SK-N-SH (cell line): ENCODE data around the gene ZFHX3. TPM values are rescaled to one million over a fixed set of nuclear protein-coding genes. Genes with fewer than 3 reads are reported as not detected.

ENCODE experiments used
- CTCF ChIA-PET: fragments of 300-600, 350-600 bp; formaldehyde crosslinking; extraction: SDS; loops from one replicate; lab custom pipeline; 2021; lab: Yijun Ruan, JAX
- POLR2A ChIA-PET: fragments of 350-600 bp; sonication (Branson Sonifier 250); formaldehyde crosslinking; extraction: SDS; loops from one replicate; lab custom pipeline; 2020; ENCODE audit warnings: antibody characterized with exemption, inconsistent platforms; lab: Yijun Ruan, JAX
- DNase-seq: peaks from one replicate; pipeline ENCODE4 v3.0.0; 2012
- H2AFZ ChIP-seq: fragments of 200-600 bp; sonication (generic); 2 replicates; pipeline ENCODE4 v1.8.1; 2016; ENCODE audit warnings: antibody characterized with exemption, mild to moderate bottlenecking, low read depth
- H3F3A ChIP-seq: fragments of 200-600 bp; sonication (generic); replicated peaks from 2 replicates; pipeline ENCODE3; 2016; ENCODE audit warnings: antibody characterized with exemption, mild to moderate bottlenecking; ENCODE audit not compliant: insufficient read depth
- H3K27ac ChIP-seq, 2 experiments: fragments of 200-500 bp in 1 of 2; fragments of 200-600 bp in 1 of 2; sonication (Bioruptor generic) in 1 of 2; sonication (generic), shearing (Covaris generic) in 1 of 2; 2 replicates each; pipeline versions ENCODE4 v1.5.1 to v1.6.1; 2014 to 2016; ENCODE audit warnings: low read depth in 2 of 2, inconsistent platforms in 1 of 2, low read length in 1 of 2, mild to moderate bottlenecking in 1 of 2, mixed read lengths in 1 of 2
- H3K27me3 ChIP-seq: fragments of 200-600 bp; sonication (generic), shearing (Covaris generic); 2 replicates; pipeline ENCODE4 v1.6.1; 2016; ENCODE audit warnings: mixed run types; ENCODE audit not compliant: insufficient read depth
- H3K36me3 ChIP-seq, 2 experiments: fragments of 200-500 bp in 1 of 2; fragments of 200-600 bp in 1 of 2; sonication (Bioruptor generic) in 1 of 2; sonication (generic) in 1 of 2; replicated peaks in 1 of 2; 2 replicates each; pipeline versions ENCODE3 to v1.5.1; 2014 to 2016; ENCODE audit warnings: low read length in 1 of 2, mild to moderate bottlenecking in 1 of 2; ENCODE audit not compliant: insufficient read depth in 2 of 2, control insufficient read depth in 1 of 2
- H3K4me1 ChIP-seq, 2 experiments: fragments of 200-500 bp in 1 of 2; fragments of 200-600 bp in 1 of 2; sonication (Bioruptor generic) in 1 of 2; sonication (generic), shearing (Covaris generic) in 1 of 2; 2 replicates each; pipeline versions ENCODE4 v1.5.1 to v1.6.1; 2014 to 2016; ENCODE audit warnings: low read depth in 1 of 2, low read length in 1 of 2, mixed run types in 1 of 2; ENCODE audit not compliant: insufficient read depth in 2 of 2, control insufficient read depth in 1 of 2
- H3K4me2 ChIP-seq: fragments of 200-600 bp; sonication (generic), shearing (Covaris generic); 2 replicates; pipeline ENCODE4 v1.6.1; 2017; ENCODE audit warnings: mixed run types
- H3K4me3 ChIP-seq, 2 experiments: fragments of 200-500 bp in 1 of 2; fragments of 200-600 bp in 1 of 2; sonication (Bioruptor generic) in 1 of 2; sonication (generic), shearing (Covaris generic) in 1 of 2; 2 replicates each; pipeline versions ENCODE4 v1.5.1 to v1.8.1; 2014 to 2016; ENCODE audit warnings: low read depth in 2 of 2, inconsistent platforms in 1 of 2, low read length in 1 of 2, mild to moderate bottlenecking in 1 of 2, mixed read lengths in 1 of 2, moderate library complexity in 1 of 2
- H3K79me2 ChIP-seq: fragments of 200-600 bp; sonication (generic); 2 replicates; pipeline ENCODE4 v1.8.1; 2017; ENCODE audit warnings: mild to moderate bottlenecking; ENCODE audit not compliant: insufficient read depth
- H3K9ac ChIP-seq: fragments of 200-600 bp; sonication (generic); 2 replicates; pipeline ENCODE4 v1.6.1; 2017; ENCODE audit warnings: mixed run types
- H3K9me2 ChIP-seq: fragments of 200-600 bp; sonication (generic); 2 replicates; pipeline ENCODE4 v1.6.1; 2017; ENCODE audit warnings: mixed run types
- H3K9me3 ChIP-seq: fragments of 200-600 bp; sonication (generic); 2 replicates; pipeline ENCODE4 v1.6.1; 2017; ENCODE audit warnings: mixed run types, mild to moderate bottlenecking, moderate library complexity
- H4K20me1 ChIP-seq: fragments of 200-600 bp; sonication (generic); 2 replicates; pipeline ENCODE4 v1.6.1; 2017; ENCODE audit warnings: mild to moderate bottlenecking, mixed run types; ENCODE audit not compliant: insufficient read depth
- CHD2 ChIP-seq: fragments of 150-350 bp; IDR thresholded peaks from 2 replicates; pipeline ENCODE4 v1.6.1; 2018; ENCODE audit warnings: low read length; ENCODE audit not compliant: partially characterized antibody
- CTCF ChIP-seq: fragments of 200-600 bp; sonication (generic); IDR thresholded peaks from 2 replicates; pipeline ENCODE4 v1.6.1; 2017; ENCODE audit warnings: antibody characterized with exemption, mild to moderate bottlenecking, moderate library complexity
- EP300 ChIP-seq, 2 experiments: IDR thresholded peaks; 2 replicates each; pipeline versions ENCODE4 v1.4.0 to v1.6.1; 2012; ENCODE audit warnings: borderline replicate concordance in 1 of 2, low read depth in 1 of 2, low read length in 1 of 2
- EZH2phosphoT487 ChIP-seq: fragments of 200-600 bp; sonication (generic); IDR thresholded peaks from 2 replicates; pipeline ENCODE4 v1.6.1; 2017; ENCODE audit warnings: low read depth, mixed run types, mild to moderate bottlenecking, antibody characterized with exemption, moderate library complexity, borderline replicate concordance
- FOSL2 ChIP-seq: IDR thresholded peaks from 2 replicates; pipeline ENCODE4 v1.4.0; 2012; ENCODE audit warnings: low read depth, mild to moderate bottlenecking, moderate library complexity, borderline replicate concordance
- FOXJ3 ChIP-seq: sonication (generic); formaldehyde crosslinking; IDR thresholded peaks from 2 replicates; pipeline ENCODE4 v1.5.1; 2020; ENCODE audit warnings: mild to moderate bottlenecking, missing genetic modification reagents
- FOXM1 ChIP-seq: IDR thresholded peaks from 2 replicates; pipeline ENCODE4 v1.4.0; 2012; ENCODE audit warnings: low read depth, mild to moderate bottlenecking
- GABPA ChIP-seq: IDR thresholded peaks from 2 replicates; pipeline ENCODE4 v1.4.0; 2012; ENCODE audit warnings: low read depth, mild to moderate bottlenecking
- NFIC ChIP-seq: IDR thresholded peaks from 2 replicates; pipeline ENCODE4 v1.4.0; 2012; ENCODE audit warnings: borderline replicate concordance
- NRF1 ChIP-seq: IDR thresholded peaks from 2 replicates; pipeline ENCODE4 v1.6.1; 2012; ENCODE audit warnings: low read depth, mild to moderate bottlenecking, low read length
- PBX3 ChIP-seq: IDR thresholded peaks from 2 replicates; pipeline ENCODE4; 2012
- RAD21 ChIP-seq: IDR thresholded peaks from 2 replicates; pipeline ENCODE4 v1.6.1; 2012; ENCODE audit warnings: mild to moderate bottlenecking, low read length
- RFX5 ChIP-seq: IDR thresholded peaks from 2 replicates; pipeline ENCODE4 v1.6.1; 2012; ENCODE audit warnings: mild to moderate bottlenecking, improper control_type of control experiment, low read length
- RXRA ChIP-seq: IDR thresholded peaks from 2 replicates; pipeline ENCODE4 v1.4.0; 2012; ENCODE audit warnings: low read depth, mild to moderate bottlenecking, borderline replicate concordance
- TCF12 ChIP-seq: IDR thresholded peaks from 2 replicates; pipeline ENCODE4 v1.4.0; 2012
- TEAD4 ChIP-seq: IDR thresholded peaks from 2 replicates; pipeline ENCODE4 v1.4.0; 2012; ENCODE audit warnings: mild to moderate bottlenecking, borderline replicate concordance; ENCODE audit not compliant: insufficient read depth
- USF2 ChIP-seq: fragments of 150-350 bp; IDR thresholded peaks from 2 replicates; pipeline ENCODE4 v1.6.1; 2017; ENCODE audit warnings: antibody characterized with exemption, low read length, low read depth, borderline replicate concordance
- YY1 ChIP-seq: IDR thresholded peaks from 2 replicates; pipeline ENCODE4 v1.4.0; 2012; ENCODE audit warnings: low read depth, mild to moderate bottlenecking
- WGBS: methylation state at CpG from one replicate; pipeline ENCODE4 v1.1.6; 2017; ENCODE audit warnings: low lambda C conversion rate; 5-methylcytosine and 5-hydroxymethylcytosine counted together
- polyA plus RNA-seq, 3 experiments: library from polyadenylated mRNA; depleted of rRNA; stranded (reverse); fragments of >200 nt; gene quantifications; 2 replicates each; pipeline ENCODE4 v1.2.3, GENCODE V29; 2012

The ZFHX3 gene
- polyA plus RNA-seq, 1 of the 3 experiments (the other 2 are of a cell fraction) = 2.0 TPM

- no peaks in the 10 kb centered on the region for H3K9me2 ChIP-seq
- H3K4me1 ChIP-seq = peaks cover 18 to 49% of the 10 kb centered on the region in 2 experiments; a peak in 3 of 4 replicates
- H4K20me1 ChIP-seq = peaks cover 95% of the 10 kb centered on the region
- no peak overlapping the region for H3K27ac ChIP-seq
- H3K9me3 ChIP-seq = no peaks in the 10 kb centered on the region
- no peaks in the 10 kb centered on the region for H3K27me3 ChIP-seq
- DNase-seq = no peak
- no peak overlapping the region for H3K9ac ChIP-seq
- peaks cover 98% of the 10 kb centered on the region for H3K79me2 ChIP-seq
- H3K4me3 ChIP-seq = no peak overlapping the region
- no peak overlapping the region for H3K4me2 ChIP-seq
- no peaks in the 10 kb centered on the region for H3K36me3 ChIP-seq
- no peak for TF ChIP-seq YY1
- no peak for TF ChIP-seq NRF1
- TF ChIP-seq RXRA = no peak
- no peak for TF ChIP-seq CHD2
- no peak for TF ChIP-seq USF2
- no peak for TF ChIP-seq RFX5
- no peak for TF ChIP-seq NFIC
- TF ChIP-seq FOXM1 = no peak
- no peak for TF ChIP-seq EP300 (IDR thresholded peaks at IDR 0.05; ENCODE audit: borderline replicate concordance in 1 of 2, low read depth in 1 of 2, low read length in 1 of 2)
- no peak for TF ChIP-seq FOXJ3 (CRISPR knock-in tag)
- TF ChIP-seq TCF12 = no peak
- no peak for TF ChIP-seq EZH2phosphoT487
- no peak for TF ChIP-seq TEAD4
- TF ChIP-seq FOSL2 = no peak
- TF ChIP-seq GABPA = no peak
- no peak for TF ChIP-seq PBX3
- ChIA-PET CTCF (interaction anchor here (0.5 kb wide), 1 partner anchor 32 kb away, joined by 3 read pairs; no protein-coding TSS in a partner anchor), POLR2A (no interaction called here)
- 95% methylated on average over 9 of the region's 9 CpGs for WGBS
- no peak overlapping the region for H2AFZ ChIP-seq
- no peaks in the 10 kb centered on the region for H3F3A ChIP-seq
These were observed 15.9 kb downstream of the ZFHX3 start for GRCh38 chr16:73031984-73032383.

GRCh38 chr16:73031155-73031866, 16.6 kb downstream of the ZFHX3 start:
- Histone ChIP-seq H3F3A (no peaks in the 10 kb centered on the region), H4K20me1 (peaks cover 95% of the 10 kb centered on the region), H3K4me3 (no peak overlapping the region), H3K9me3 (no peaks in the 10 kb centered on the region), H3K9me2 (no peaks in the 10 kb centered on the region), H3K4me1 (peaks cover 12 to 45% of the 10 kb centered on the region in 2 experiments; a peak in 1 of 4 replicates), H3K36me3 (no peaks in the 10 kb centered on the region), H2AFZ (no peak overlapping the region), H3K27ac (no peak overlapping the region), H3K27me3 (no peaks in the 10 kb centered on the region), H3K9ac (no peak overlapping the region), H3K4me2 (no peak overlapping the region), H3K79me2 (peaks cover 98% of the 10 kb centered on the region)
- TF ChIP-seq RAD21 = peak; percentile 23; the same call in 1 of the 2 replicates
- no peak for TF ChIP-seq EZH2phosphoT487
- TF ChIP-seq CTCF = peak; percentile 26; the same call in 1 of the 2 replicates
- WGBS = 92% methylated on average over 21 of the region's 21 CpGs
- ChIA-PET CTCF (no interaction called here), POLR2A (no interaction called here)
- DNase-seq = no peak
